Osteocyte (in vitro differentiated cells): ENCODE measurements around the gene TH. TPM values are rescaled to one million over a fixed set of nuclear protein-coding genes. Genes with fewer than 3 reads are reported as not detected.
"Not testable (repeated sequence)": the region's sequence is repeated elsewhere in the genome, so short reads cannot be mapped to it uniquely, and the experiment has no call there.

Source experiments
- DNase-seq: peaks from one replicate; pipeline ENCODE4 v3.0.0; 2021; ENCODE audit warnings: mixed read lengths; ENCODE audit not compliant: unreplicated experiment; ENCODE audit errors: extremely low spot score
- H3K27ac Mint-ChIP-seq: one replicate; pipeline ENCODE4 v1.8.0; 2021; ENCODE audit warnings: mild to moderate bottlenecking, mixed read lengths; ENCODE audit not compliant: unreplicated experiment
- H3K27me3 Mint-ChIP-seq: one replicate; pipeline ENCODE4 v1.8.0; 2021; ENCODE audit warnings: mixed read lengths; ENCODE audit not compliant: unreplicated experiment
- H3K36me3 Mint-ChIP-seq: one replicate; pipeline ENCODE4 v1.8.0; 2021; ENCODE audit warnings: mixed read lengths; ENCODE audit not compliant: unreplicated experiment
- H3K4me1 Mint-ChIP-seq: one replicate; pipeline ENCODE4 v1.8.0; 2021; ENCODE audit warnings: mixed read lengths; ENCODE audit not compliant: unreplicated experiment
- H3K4me3 Mint-ChIP-seq: one replicate; pipeline ENCODE4 v1.8.0; 2021; ENCODE audit warnings: mild to moderate bottlenecking, moderate library complexity, mixed read lengths; ENCODE audit not compliant: unreplicated experiment
- H3K9me3 Mint-ChIP-seq: one replicate; pipeline ENCODE4 v1.8.0; 2021; ENCODE audit warnings: mixed read lengths; ENCODE audit not compliant: unreplicated experiment
- CTCF ChIP-seq: fragments of 200-600 bp; sonication (generic); IDR thresholded peaks from 2 replicates; pipeline ENCODE4 v1.5.0; 2021; ENCODE audit warnings: antibody characterized with exemption, mild to moderate bottlenecking, moderate library complexity
- total RNA-seq: library from RNA; stranded (reverse); gene quantifications from 2 replicates; pipeline ENCODE4 v1.2.1, GENCODE V29; 2021

Gene TH
- total RNA-seq, 1 donor from 2014 or later, result 0.75 TPM

GRCh38 chr11:2180789-2181370 is 9.3 kb upstream of the TH start:
- Mint-ChIP-seq H3K4me3 (no peak overlapping the region), H3K27me3 (peaks cover 16% of the 10 kb centered on the region), H3K36me3 (no peaks in the 10 kb centered on the region), H3K9me3 (no peaks in the 10 kb centered on the region), H3K27ac (no peak overlapping the region), H3K4me1 (peaks cover 9% of the 10 kb centered on the region)
- no peak for TF ChIP-seq CTCF
- no peak for DNase-seq

GRCh38 chr11:2180347-2180746 is 8.7 kb upstream of the TH start:
- DNase-seq, result no peak
- Mint-ChIP-seq H3K27me3 (peaks cover 16% of the 10 kb centered on the region), H3K27ac (no peak overlapping the region), H3K36me3 (no peaks in the 10 kb centered on the region), H3K9me3 (no peaks in the 10 kb centered on the region), H3K4me1 (peaks cover 10% of the 10 kb centered on the region), H3K4me3 (no peak overlapping the region)
- no peak for TF ChIP-seq CTCF

- Mint-ChIP-seq H3K27me3 (peaks cover 8% of the 10 kb centered on the region), H3K4me1 (peaks cover 10% of the 10 kb centered on the region), H3K4me3 (no peak overlapping the region), H3K27ac (no peak overlapping the region), H3K36me3 (no peaks in the 10 kb centered on the region), H3K9me3 (no peaks in the 10 kb centered on the region)
- TF ChIP-seq CTCF, result no peak
- DNase-seq, result no peak
These were observed 7.9 kb upstream of the TH start for GRCh38 chr11:2179516-2179915.

- no peak for DNase-seq
These were observed 7.4 kb upstream of the TH start for GRCh38 chr11:2178906-2179494.

GRCh38 chr11:2178055-2178773 is 6.6 kb upstream of the TH start:
- H3K4me3 Mint-ChIP-seq, H3K27me3 Mint-ChIP-seq, H3K36me3 Mint-ChIP-seq, H3K9me3 Mint-ChIP-seq, DNase-seq, H3K27ac Mint-ChIP-seq: not testable (repeated sequence)
- peaks cover 10% of the 10 kb centered on the region for H3K4me1 Mint-ChIP-seq

More at GRCh38 chr11:2178906-2179494, 7.4 kb upstream of the TH start:
- Mint-ChIP-seq H3K9me3 (no peaks in the 10 kb centered on the region), H3K4me3 (no peak overlapping the region), H3K4me1 (peaks cover 10% of the 10 kb centered on the region), H3K36me3 (no peaks in the 10 kb centered on the region), H3K27me3 (peaks cover 3% of the 10 kb centered on the region), H3K27ac (no peak overlapping the region)
- no peak for TF ChIP-seq CTCF
